NCI-H1105 treated with DMSO at 0.1 percent for 48 hours (cell line): ENCODE data around the gene KIAA1755.

ENCODE experiments used
- DNase-seq: peaks from one replicate; lab custom pipeline; 2025; lab: John Stamatoyannopoulos, UW

KIAA1755 gene

GRCh38 chr20:38203981-38204357 is 56.6 kb downstream of the KIAA1755 start:
- DNase-seq: no peak

DNA sequence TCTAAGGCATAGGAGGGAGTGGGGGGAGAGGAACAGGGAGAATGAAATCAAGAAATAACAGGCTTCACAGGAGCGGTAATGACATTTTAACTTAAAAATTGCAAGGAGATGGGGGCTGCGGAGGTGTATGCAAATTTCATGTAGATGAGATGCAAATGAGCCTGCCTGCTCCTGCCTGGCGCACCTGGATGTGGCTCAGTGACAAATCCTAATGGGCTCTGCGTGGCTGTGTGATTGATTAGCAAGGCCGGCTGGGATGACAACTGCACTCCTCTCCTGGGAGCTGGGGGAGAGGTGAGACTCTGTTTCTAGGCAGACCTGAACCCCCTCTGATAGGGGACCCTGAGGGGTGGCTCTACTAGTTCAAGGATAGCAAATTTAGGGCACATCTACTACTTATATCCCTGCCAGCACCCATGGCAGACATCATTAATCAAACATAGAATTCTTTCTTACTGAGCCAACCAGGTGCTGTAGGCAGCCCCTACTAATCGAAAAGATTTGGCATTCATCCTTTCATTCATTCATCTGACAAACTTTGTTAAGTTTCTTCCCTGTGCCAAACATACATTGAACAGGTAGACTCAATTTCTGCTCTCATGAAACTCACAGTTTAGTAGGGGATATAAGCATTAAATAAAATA is 57.1 kb downstream of the KIAA1755 start:
- no peak for DNase-seq

GRCh38 chr20:38202982-38203293 is 57.6 kb downstream of the KIAA1755 start:
- DNase-seq: no peak

DNA sequence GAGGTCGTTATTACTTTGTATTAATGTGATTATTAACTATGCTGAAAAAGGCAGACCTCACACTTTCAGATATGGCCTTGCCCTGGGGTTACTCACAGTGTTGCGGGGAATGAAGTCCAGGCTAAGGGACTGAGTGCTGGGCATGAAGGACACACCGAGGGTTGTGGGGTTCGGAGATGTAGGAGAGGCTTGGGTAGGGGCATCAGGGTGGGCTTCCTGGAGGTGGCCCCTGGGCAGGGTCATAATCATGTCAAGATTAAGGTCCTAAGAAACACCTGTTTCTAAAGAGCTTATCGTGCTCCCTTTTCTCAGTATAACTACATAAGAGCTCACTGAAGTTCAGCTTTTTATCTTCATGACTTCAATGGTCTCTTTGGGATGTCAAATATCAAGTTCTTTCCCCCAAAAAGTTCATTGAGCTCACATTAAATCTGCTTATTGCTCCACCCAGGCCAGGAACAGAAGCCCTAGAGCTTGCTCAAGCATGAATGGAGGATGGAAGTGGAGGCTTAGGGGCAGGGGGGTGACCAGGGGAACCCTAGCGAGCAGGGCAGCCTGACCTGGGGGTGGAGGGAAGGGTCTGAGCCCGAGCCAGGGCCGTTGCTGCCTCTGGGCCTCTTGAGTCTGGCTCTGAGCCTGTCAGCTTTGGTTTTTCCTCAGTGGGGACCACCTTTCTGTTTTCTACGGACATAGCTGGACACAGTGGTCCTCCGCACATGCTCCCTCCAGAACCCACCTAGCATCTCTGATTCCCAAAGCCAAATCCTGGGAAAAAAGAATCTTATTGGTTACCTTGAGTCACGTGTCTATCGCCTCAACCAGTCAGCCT is 58.2 kb downstream of the KIAA1755 start:
- DNase-seq: no peak

- no peak for DNase-seq
These were observed 59.2 kb downstream of the KIAA1755 start for GRCh38 chr20:38201356-38201755.

GRCh38 chr20:38200646-38201045 is 59.9 kb downstream of the KIAA1755 start:
- DNase-seq: no peak

DNA sequence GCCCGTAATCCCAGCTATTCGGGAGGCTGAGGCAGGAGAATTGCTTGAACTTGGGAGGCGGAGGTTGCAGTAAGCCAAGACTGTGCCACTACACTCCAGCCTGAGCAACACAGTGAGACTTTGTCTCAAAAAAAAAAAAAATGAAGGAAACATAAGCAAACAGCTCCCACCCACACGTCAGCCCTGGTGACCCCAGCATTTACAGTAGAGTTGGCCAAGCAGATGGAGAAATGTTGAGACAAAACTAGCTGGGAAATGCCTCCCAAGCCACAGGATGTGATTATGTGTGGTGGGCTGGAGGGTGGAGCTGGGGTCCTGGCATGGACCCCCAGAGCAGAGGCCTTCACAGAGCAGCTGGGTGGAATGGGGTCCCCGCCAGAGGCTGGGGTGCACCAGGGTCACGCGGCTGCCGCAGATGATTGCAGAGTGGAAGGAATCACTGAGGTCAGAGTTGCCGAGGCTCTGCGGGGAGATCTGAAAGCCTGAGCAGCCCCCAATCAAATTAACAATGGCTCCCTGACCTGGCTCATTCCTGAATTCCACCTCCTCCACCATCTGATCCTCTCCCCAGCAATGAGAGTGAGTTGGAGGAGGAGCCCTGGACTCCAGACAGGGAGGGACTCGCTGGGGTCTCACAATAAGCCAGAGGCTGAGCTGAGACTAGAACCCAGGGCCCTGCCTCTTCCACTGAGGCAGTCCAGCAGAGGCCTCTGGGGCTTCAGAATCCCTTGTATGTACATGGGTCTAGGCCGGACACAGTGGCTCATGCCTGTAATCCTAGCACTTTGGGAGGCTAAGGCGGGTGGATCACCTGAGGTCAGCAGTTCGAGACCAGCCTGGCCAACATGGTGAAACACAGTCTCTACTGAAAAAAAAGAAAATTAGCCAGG is 60.8 kb downstream of the KIAA1755 start:
- no peak for DNase-seq

- no peak for DNase-seq
These were observed 62.2 kb downstream of the KIAA1755 start for GRCh38 chr20:38198238-38198861.

GRCh38 chr20:38197619-38198018 is 62.9 kb downstream of the KIAA1755 start:
- DNase-seq: no peak

- DNase-seq: no peak
These were observed 63.3 kb downstream of the KIAA1755 start for GRCh38 chr20:38197217-38197616.

DNA sequence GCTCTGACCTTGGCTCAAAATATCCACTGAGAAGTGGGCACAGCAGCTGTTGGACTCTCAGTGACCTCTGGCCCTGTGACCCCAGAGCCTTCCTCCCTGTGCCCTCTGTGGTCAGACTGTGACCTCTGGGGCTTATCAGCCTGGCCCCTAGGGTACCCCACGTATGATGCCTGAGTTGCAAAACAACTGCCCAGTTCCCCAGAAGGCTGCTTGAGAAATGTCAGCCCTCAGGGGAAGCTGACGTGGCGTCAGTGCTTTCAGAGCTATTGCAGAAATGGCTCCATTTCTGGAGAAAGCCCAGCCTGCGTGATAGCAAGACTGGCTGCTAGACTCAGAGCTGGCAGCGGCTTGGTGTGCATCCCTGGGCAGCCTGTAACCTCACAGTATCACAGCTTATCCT is 63.9 kb downstream of the KIAA1755 start:
- no peak for DNase-seq

GRCh38 chr20:38196076-38196475 is 64.5 kb downstream of the KIAA1755 start:
- DNase-seq: no peak

GRCh38 chr20:38195521-38195920 is 65.0 kb downstream of the KIAA1755 start:
- DNase-seq: no peak

DNA sequence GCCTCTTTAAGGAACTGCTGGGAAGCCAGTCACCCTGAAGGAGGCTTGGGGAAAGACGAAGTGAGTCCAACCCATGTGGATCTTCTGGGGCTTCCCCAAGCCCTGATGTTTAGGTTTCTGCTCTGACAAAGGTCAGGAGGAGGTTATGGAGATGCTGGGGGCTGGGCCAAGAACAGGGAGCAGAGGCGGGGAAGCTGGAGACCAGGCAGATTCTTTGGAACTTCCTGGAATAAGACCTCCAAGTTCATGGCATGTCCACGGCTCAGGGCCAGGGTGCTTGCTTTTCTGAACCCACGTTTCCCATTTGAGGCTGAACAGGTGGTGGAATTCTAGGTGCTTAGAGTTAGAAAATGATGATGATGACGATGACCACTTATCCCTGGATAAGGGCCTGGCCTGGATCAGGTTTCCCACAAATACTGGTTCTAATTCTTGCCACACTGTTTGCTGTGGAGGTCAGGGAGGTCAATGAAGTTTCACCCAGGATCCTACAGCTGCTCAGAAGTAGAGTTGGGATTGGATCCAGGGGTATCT is 65.5 kb downstream of the KIAA1755 start:
- no peak for DNase-seq

- DNase-seq: no peak
These were observed 66.9 kb downstream of the KIAA1755 start for GRCh38 chr20:38193586-38194105.

- DNase-seq: no peak
These were observed 68.1 kb downstream of the KIAA1755 start for GRCh38 chr20:38192323-38192885.

DNA sequence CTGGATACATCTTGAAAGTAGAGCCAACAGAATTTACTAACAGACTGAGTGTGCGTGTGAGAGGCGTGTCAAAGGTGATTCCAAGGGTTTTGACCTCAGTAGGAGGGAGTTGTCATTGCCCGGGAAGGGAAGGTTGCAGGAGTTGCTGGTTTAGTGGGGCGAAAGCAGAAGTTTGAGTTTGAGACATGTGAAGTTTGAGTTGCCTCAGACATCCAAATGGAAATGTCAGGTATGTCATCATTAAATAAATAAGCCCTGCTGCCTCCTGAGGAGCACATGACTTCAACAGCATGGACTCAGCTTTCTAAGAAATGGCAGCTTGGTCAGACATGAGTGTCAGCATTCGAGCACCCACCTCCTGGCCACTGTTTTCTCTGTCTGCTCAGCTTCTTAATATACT is 68.9 kb downstream of the KIAA1755 start:
- no peak for DNase-seq

GRCh38 chr20:38190936-38191371 is 69.6 kb downstream of the KIAA1755 start:
- no peak for DNase-seq

DNA sequence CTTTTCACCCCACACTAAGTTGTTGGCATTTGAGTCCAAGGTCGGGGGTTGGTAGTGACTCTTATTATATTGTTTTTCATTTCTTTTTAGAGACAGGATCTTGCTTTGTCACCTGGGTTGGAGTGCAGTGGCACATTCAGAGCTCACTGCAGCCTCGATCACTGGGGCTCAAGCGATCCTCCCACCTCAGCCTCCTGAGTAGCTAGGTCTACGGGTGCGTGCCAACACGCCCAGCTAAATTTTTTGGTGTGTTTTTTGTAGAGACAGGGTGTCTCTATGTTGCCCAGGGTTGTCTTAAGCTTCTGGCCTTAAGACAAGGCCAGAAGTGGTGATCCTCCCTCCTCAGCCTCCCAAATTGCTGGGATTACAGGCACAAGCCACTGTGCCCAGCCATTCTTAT is 70.4 kb downstream of the KIAA1755 start:
- no peak for DNase-seq

DNA sequence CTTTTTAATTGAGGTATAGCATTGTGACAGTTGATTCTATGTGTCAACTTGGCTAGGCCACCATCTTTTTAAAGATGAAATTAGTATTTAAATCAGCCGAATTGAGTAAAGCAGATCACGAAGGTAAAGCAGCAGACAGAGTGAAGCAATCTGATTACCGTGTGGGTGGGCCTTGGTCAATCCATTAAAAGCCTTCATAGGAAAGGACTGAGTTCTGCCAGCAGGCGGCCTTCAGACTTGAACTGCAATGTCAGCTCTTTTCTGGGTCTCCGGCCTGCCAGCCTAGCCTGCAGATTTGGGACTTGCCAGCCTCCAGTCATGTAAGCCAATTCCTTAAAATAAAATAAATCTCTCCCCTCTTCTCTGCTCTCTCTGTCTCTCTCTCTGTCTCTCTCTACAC is 73.0 kb downstream of the KIAA1755 start:
- no peak for DNase-seq

GRCh38 chr20:38186788-38187221 is 73.7 kb downstream of the KIAA1755 start:
- DNase-seq: no peak
